GM12878 (cell line): ENCODE measurements around the gene WRAP73. TPM values are rescaled to one million over a fixed set of nuclear protein-coding genes. Genes with fewer than 3 reads are reported as not detected.
"Not testable (repeated sequence)": the region's sequence is repeated elsewhere in the genome, so short reads cannot be mapped to it uniquely, and the experiment has no call there.

Source experiments
- ATAC-seq: fragments of 200-7000 bp; cut with Tn5 transposase; 3 replicates; pipeline ENCODE4 v1.9.1; 2020; ENCODE audit warnings: mild to moderate bottlenecking, moderate library complexity
- BruUV-seq: library from RNA; stranded (reverse); fragments of 400-500 nt; replicated peaks from 2 replicates; lab custom pipeline; 2021; lab: Mats Ljungman, UMichigan
- CTCF ChIA-PET: fragments of 300-600 bp; sonication (Branson Sonifier 250); formaldehyde crosslinking; extraction: SDS; loops from one replicate; lab custom pipeline; 2021; ENCODE audit warnings: inconsistent platforms; lab: Yijun Ruan, JAX
- POLR2A ChIA-PET: fragments of 350-600 bp; formaldehyde crosslinking; extraction: SDS; loops from one replicate; lab custom pipeline; 2021; ENCODE audit warnings: inconsistent platforms; lab: Charles Lee
- RAD21 ChIA-PET: fragments of 300-600 bp; sonication (Branson Sonifier 250); formaldehyde crosslinking; loops from one replicate; lab custom pipeline; 2023; ENCODE audit warnings: antibody characterized with exemption; ENCODE audit not compliant: unreplicated experiment; lab: Charles Lee
- SMC1A ChIA-PET: fragments of 300-600 bp; sonication (Branson Sonifier 250); formaldehyde crosslinking; loops from one replicate; lab custom pipeline; 2023; ENCODE audit not compliant: unreplicated experiment, uncharacterized antibody; lab: Charles Lee
- DNase-seq: peaks from one replicate; pipeline ENCODE4 v3.0.0-alpha.2; 2011; ENCODE audit warnings: low read depth, low spot score
- FAIRE-seq: peaks from 3 replicates; lab custom pipeline; 2011; peaks lifted over from hg19 to GRCh38; lab: Jason Lieb, UNC
- H2AFZ ChIP-seq: 2 replicates; pipeline ENCODE4 v1.6.0; 2011; ENCODE audit warnings: low read depth, low read length, control low read depth; ENCODE audit not compliant: control insufficient read depth
- H3K27ac ChIP-seq: 2 replicates; pipeline ENCODE4 v1.5.1; 2011; ENCODE audit warnings: control low read depth; ENCODE audit not compliant: control insufficient read depth, insufficient read depth
- H3K27me3 ChIP-seq, 2 experiments: replicated peaks in 1 of 2; 2 replicates each; pipeline versions ENCODE4 v1.6.0 to v1.6.1; 2011; ENCODE audit warnings: low read length in 1 of 2; ENCODE audit not compliant: control insufficient read depth in 2 of 2, insufficient read depth in 2 of 2
- H3K36me3 ChIP-seq, 2 experiments: 2 replicates each; pipeline ENCODE4 v1.5.1; 2011; ENCODE audit warnings: low read length in 1 of 2; ENCODE audit not compliant: control insufficient read depth in 2 of 2, insufficient read depth in 2 of 2
- H3K4me1 ChIP-seq: 2 replicates; pipeline ENCODE4 v1.6.1; 2011; ENCODE audit warnings: mild to moderate bottlenecking, low read length, moderate library complexity, mixed read lengths; ENCODE audit not compliant: control insufficient read depth, insufficient read depth
- H3K4me2 ChIP-seq: 2 replicates; pipeline ENCODE4 v1.6.0; 2011; ENCODE audit warnings: control low read depth; ENCODE audit not compliant: control insufficient read depth, insufficient read depth
- H3K4me3 ChIP-seq: fragments of 200-600 bp; sonication (generic); 2 replicates; pipeline ENCODE4 v1.5.1; 2016
- H3K79me2 ChIP-seq: 2 replicates; pipeline ENCODE4 v1.6.0; 2011; ENCODE audit warnings: low read length; ENCODE audit not compliant: control insufficient read depth, insufficient read depth
- H3K9ac ChIP-seq: 2 replicates; pipeline ENCODE4 v1.8.0; 2011; ENCODE audit warnings: low read length, control low read depth, mixed read lengths; ENCODE audit not compliant: control insufficient read depth, insufficient read depth
- H3K9me3 ChIP-seq: replicated peaks from 3 replicates; pipeline ENCODE4 v1.5.1; 2011; ENCODE audit warnings: mild to moderate bottlenecking, low read length; ENCODE audit not compliant: control insufficient read depth, insufficient read depth
- H4K20me1 ChIP-seq: 2 replicates; pipeline ENCODE4 v1.6.0; 2011; ENCODE audit not compliant: control insufficient read depth, insufficient read depth
- BHLHE40 ChIP-seq, 2 experiments: fragments of 450-650 bp in 1 of 2; IDR thresholded peaks; 2 replicates each; pipeline ENCODE4 v1.6.1; 2011 to 2017; ENCODE audit warnings: low read depth in 2 of 2, borderline replicate concordance in 1 of 2, improper control_type of control experiment in 1 of 2, low read length in 1 of 2, mild to moderate bottlenecking in 1 of 2
- IKZF1 ChIP-seq: fragments of 450-650 bp; conservative IDR thresholded peaks from 2 replicates; pipeline ENCODE4 v1.6.1; 2017; ENCODE audit warnings: antibody characterized with exemption, mild to moderate bottlenecking
- JUNB ChIP-seq: IDR thresholded peaks from 2 replicates; pipeline ENCODE4 v1.6.1; 2016; ENCODE audit warnings: antibody characterized with exemption, mild to moderate bottlenecking
- MEF2B ChIP-seq: fragments of 450-650 bp; IDR thresholded peaks from 2 replicates; pipeline ENCODE4 v1.6.1; 2018; ENCODE audit warnings: mild to moderate bottlenecking, moderate library complexity; ENCODE audit not compliant: partially characterized antibody, poor library complexity, severe bottlenecking
- NFIC ChIP-seq: IDR thresholded peaks from 2 replicates; pipeline ENCODE4 v1.6.1; 2012; ENCODE audit warnings: low read depth, mild to moderate bottlenecking, inconsistent platforms, low read length, moderate library complexity
- RAD51 ChIP-seq: fragments of 450-650 bp; IDR thresholded peaks from 2 replicates; pipeline ENCODE4 v1.6.1; 2016; ENCODE audit warnings: moderate library complexity, mild to moderate bottlenecking, inconsistent platforms
- SMC3 ChIP-seq: IDR thresholded peaks from 2 replicates; pipeline ENCODE4 v1.6.1; 2011; ENCODE audit warnings: low read length, improper control_type of control experiment, borderline replicate concordance
- SP1 ChIP-seq: IDR thresholded peaks from one replicate; pipeline ENCODE4 v1.6.1; 2011; ENCODE audit warnings: low read depth, low read length
- SREBF1 ChIP-seq: IDR thresholded peaks from 2 replicates; pipeline ENCODE4 v1.6.1; 2012; ENCODE audit warnings: mild to moderate bottlenecking, low read length
- TCF3 ChIP-seq: IDR thresholded peaks from 2 replicates; pipeline ENCODE4 v1.6.1; 2012; ENCODE audit warnings: low read depth, mild to moderate bottlenecking, low read length, borderline replicate concordance; ENCODE audit not compliant: insufficient read depth
- WGBS: methylation state at CpG from one replicate; pipeline ENCODE4 v1.1.6; 2016; ENCODE audit warnings: low lambda C conversion rate; ENCODE audit not compliant: insufficient replicate concordance, insufficient coverage; ENCODE audit errors: missing lambda C conversion rate; 5-methylcytosine and 5-hydroxymethylcytosine counted together
- in situ Hi-C: fragments of 300-500 bp; cut with MboI; formaldehyde crosslinking; loops from 9 replicates; pipeline ENCODE4 v1.14.3; 2018; ENCODE audit warnings: mixed read lengths
- intact Hi-C: fragments of 100-400 bp; cut with micrococcal nuclease; formaldehyde crosslinking; loops from one replicate; pipeline ENCODE4 v1.14.2; 2022; ENCODE audit not compliant: unreplicated experiment
- polyA plus RNA-seq, 11 experiments: library from polyadenylated mRNA; depleted of rRNA in 4 of 11; unstranded in 6 of 11; stranded (reverse) in 5 of 11; fragments of >200 nt; fragmentation: Nextera tagmentation in 4 of 11; fragmentation: Illumina TruSeq in 1 of 11; extraction: Ambion mirVana in 4 of 11; extraction: Trizol in 1 of 11; gene quantifications; 1 replicate in 1 of 11; 2 replicates in 10 of 11; pipeline versions ENCODE4 v1.2.1 to v1.2.3, GENCODE V29; 2011 to 2016; ENCODE audit warnings: inconsistent platforms in 2 of 11, missing spikeins in 2 of 11, low read depth in 1 of 11
- total RNA-seq, 4 experiments: library from RNA; depleted of rRNA in 3 of 4; stranded (reverse); fragments of >200 nt in 3 of 4; fragmentation: Illumina TruSeq in 1 of 4; extraction: Trizol in 1 of 4; gene quantifications; 2 replicates each; pipeline versions ENCODE4 v1.2.1 to v1.2.3, GENCODE V29; 2013 to 2021
- TF ChIP-seq, protein P1 (sequence below): fragments of 150-350 bp; IDR thresholded peaks from 2 replicates; pipeline ENCODE4 v1.6.1; 2014; ENCODE audit warnings: mild to moderate bottlenecking, low read depth, low read length
- TF ChIP-seq, protein P2 (sequence below): fragments of 450-650 bp; formaldehyde crosslinking; IDR thresholded peaks from 2 replicates; pipeline ENCODE4 v1.4.0; 2020; ENCODE audit warnings: mild to moderate bottlenecking, moderate library complexity

WRAP73 gene
- total and polyA plus RNA-seq, 10 of the 15 experiments (the other 5 are each of a cell fraction or from before 2014, with no cell fraction given): 3.2 to 65.8 (median 48.0) TPM

DNA sequence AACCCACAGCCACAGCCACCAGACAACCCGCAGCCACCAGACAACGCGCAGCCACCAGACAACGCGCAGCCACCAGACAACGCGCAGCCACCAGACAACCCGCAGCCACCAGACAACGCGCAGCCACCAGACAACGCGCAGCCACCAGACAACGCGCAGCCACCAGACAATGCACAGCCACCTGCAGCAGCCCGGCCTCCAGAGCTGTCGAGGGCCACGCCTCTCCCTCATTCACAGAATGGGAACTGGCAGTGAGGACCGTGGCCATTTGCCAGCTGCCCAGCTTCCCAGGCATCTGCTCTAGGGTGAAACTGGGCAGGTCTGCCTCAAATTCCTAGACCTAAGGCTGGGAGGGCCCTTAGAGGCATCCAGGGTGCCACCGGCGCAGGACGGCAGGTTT lies 66.2 kb downstream of the WRAP73 start:
- H3K27ac ChIP-seq, DNase-seq, ATAC-seq, SMC1A ChIA-PET, intact Hi-C loops, H3K4me1 ChIP-seq, BruUV-seq, H2AFZ ChIP-seq, CTCF ChIA-PET, H4K20me1 ChIP-seq, H3K9me3 ChIP-seq, H3K27me3 ChIP-seq, POLR2A ChIA-PET, RAD21 ChIA-PET, FAIRE-seq, H3K36me3 ChIP-seq, H3K4me2 ChIP-seq, H3K4me3 ChIP-seq, H3K9ac ChIP-seq, in situ Hi-C loops, H3K79me2 ChIP-seq: not testable (repeated sequence)
- 71% methylated on average over 18 of the region's 21 CpGs for WGBS

DNA sequence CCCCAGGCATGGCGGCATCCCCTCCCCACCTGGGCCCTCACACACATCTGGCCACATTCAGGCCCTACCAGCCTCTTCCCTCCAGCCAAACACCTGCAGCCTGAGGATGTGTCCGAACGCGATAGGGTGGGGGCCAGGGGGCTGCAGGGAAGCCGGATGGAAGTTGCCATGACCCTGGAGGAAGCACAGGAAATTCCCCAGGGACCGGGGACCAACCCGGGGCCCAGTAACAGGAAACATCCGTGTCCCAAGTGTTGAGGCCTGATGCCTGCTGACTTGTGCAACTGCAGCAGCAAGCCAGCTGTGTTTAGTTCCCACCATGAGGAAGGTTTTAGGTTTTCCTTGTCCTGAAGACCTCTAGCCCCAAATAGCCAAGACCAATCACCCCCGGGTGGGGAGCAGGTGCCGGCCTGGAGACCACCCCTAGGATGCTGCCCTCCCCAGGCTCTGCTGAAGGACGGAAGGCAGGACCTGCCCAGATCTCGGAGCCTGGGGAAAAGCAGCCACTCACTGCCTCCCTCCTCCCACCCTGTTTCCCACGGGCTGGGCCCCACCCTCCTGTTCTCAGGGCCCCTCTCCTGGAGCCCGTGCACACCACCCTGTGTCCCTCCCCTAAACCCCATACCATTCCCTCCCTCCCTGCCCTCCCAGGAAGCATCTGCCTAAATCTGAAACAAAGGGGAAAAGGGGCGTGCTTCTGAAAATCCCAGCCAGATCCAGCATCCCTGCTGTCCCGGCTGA lies 68.4 kb downstream of the WRAP73 start:
- WGBS: 23% methylated on average over 13 of the region's 16 CpGs
- TF ChIP-seq BHLHE40 (IDR thresholded peaks at IDR 0.05; ENCODE audit: borderline replicate concordance in 1 of 2, low read depth in 2 of 2, low read length in 1 of 2): no peak
- no peak for TF ChIP-seq SMC3
- TF ChIP-seq SREBF1: no peak
- TF ChIP-seq JUNB: no peak
- TF ChIP-seq RAD51: no peak
- no peak for TF ChIP-seq NFIC
- TF ChIP-seq, protein P1, sequence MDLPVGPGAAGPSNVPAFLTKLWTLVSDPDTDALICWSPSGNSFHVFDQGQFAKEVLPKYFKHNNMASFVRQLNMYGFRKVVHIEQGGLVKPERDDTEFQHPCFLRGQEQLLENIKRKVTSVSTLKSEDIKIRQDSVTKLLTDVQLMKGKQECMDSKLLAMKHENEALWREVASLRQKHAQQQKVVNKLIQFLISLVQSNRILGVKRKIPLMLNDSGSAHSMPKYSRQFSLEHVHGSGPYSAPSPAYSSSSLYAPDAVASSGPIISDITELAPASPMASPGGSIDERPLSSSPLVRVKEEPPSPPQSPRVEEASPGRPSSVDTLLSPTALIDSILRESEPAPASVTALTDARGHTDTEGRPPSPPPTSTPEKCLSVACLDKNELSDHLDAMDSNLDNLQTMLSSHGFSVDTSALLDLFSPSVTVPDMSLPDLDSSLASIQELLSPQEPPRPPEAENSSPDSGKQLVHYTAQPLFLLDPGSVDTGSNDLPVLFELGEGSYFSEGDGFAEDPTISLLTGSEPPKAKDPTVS: no peak
- TF ChIP-seq, protein P2, sequence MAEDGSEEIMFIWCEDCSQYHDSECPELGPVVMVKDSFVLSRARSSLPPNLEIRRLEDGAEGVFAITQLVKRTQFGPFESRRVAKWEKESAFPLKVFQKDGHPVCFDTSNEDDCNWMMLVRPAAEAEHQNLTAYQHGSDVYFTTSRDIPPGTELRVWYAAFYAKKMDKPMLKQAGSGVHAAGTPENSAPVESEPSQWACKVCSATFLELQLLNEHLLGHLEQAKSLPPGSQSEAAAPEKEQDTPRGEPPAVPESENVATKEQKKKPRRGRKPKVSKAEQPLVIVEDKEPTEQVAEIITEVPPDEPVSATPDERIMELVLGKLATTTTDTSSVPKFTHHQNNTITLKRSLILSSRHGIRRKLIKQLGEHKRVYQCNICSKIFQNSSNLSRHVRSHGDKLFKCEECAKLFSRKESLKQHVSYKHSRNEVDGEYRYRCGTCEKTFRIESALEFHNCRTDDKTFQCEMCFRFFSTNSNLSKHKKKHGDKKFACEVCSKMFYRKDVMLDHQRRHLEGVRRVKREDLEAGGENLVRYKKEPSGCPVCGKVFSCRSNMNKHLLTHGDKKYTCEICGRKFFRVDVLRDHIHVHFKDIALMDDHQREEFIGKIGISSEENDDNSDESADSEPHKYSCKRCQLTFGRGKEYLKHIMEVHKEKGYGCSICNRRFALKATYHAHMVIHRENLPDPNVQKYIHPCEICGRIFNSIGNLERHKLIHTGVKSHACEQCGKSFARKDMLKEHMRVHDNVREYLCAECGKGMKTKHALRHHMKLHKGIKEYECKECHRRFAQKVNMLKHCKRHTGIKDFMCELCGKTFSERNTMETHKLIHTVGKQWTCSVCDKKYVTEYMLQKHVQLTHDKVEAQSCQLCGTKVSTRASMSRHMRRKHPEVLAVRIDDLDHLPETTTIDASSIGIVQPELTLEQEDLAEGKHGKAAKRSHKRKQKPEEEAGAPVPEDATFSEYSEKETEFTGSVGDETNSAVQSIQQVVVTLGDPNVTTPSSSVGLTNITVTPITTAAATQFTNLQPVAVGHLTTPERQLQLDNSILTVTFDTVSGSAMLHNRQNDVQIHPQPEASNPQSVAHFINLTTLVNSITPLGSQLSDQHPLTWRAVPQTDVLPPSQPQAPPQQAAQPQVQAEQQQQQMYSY (CRISPR knock-in tag): no peak
- no peak for TF ChIP-seq SP1
- TF ChIP-seq MEF2B: no peak
- TF ChIP-seq IKZF1: no peak
- TF ChIP-seq TCF3: no peak

More for the DNA sequence above, 68.4 kb downstream of the WRAP73 start:
- Histone ChIP-seq H3K27me3 (no peaks in the 10 kb centered on the region), H3K27ac (no peak overlapping the region), H3K4me3 (no peak overlapping the region), H3K36me3 (no peaks in the 10 kb centered on the region), H3K4me2 (no peak overlapping the region), H2AFZ (no peak overlapping the region), H3K4me1 (no peaks in the 10 kb centered on the region), H3K79me2 (no peaks in the 10 kb centered on the region), H4K20me1 (no peaks in the 10 kb centered on the region), H3K9me3 (no peaks in the 10 kb centered on the region; the same call in 2 of the 3 replicates), H3K9ac (no peak overlapping the region)
- POLR2A ChIA-PET: no interaction called here
- no peak for DNase-seq
- no peak for FAIRE-seq
- in situ Hi-C loops (no loop called here), intact Hi-C loops (no loop called here)
- BruUV-seq: no TSS peak
- CTCF ChIA-PET: no interaction called here
- RAD21 ChIA-PET: no interaction called here
- SMC1A ChIA-PET: no interaction called here
- ATAC-seq: no peak
